Keratinocyte (primary cell): Measurements from ENCODE around the gene SLC16A13. TPM values are rescaled to one million over a fixed set of nuclear protein-coding genes. Genes with fewer than 3 reads are reported as not detected.

Experiments used
- DNase-seq: peaks from one replicate; pipeline ENCODE4 v3.0.0-alpha.2; 2011; ENCODE audit warnings: low read depth, missing footprints, low spot score
- FAIRE-seq: peaks from 2 replicates; lab custom pipeline; 2011; peaks lifted over from hg19 to GRCh38; lab: Jason Lieb, UNC
- H2AFZ ChIP-seq: 2 replicates; pipeline ENCODE4 v1.6.0; 2012; ENCODE audit warnings: low read length, control low read depth, inconsistent platforms; ENCODE audit not compliant: control insufficient read depth
- H3K27ac ChIP-seq: 2 replicates; pipeline ENCODE4 v1.5.1; 2011; ENCODE audit warnings: low read length; ENCODE audit not compliant: control insufficient read depth, insufficient read depth
- H3K27me3 ChIP-seq: 3 replicates; pipeline ENCODE4 v1.6.0; 2011; ENCODE audit warnings: low read length; ENCODE audit not compliant: control insufficient read depth, insufficient read depth; ENCODE audit errors: extremely low read depth
- H3K36me3 ChIP-seq, 2 experiments: 2 replicates in 1 of 2; 3 replicates in 1 of 2; pipeline ENCODE4 v1.5.1; 2011; ENCODE audit warnings: low read length in 2 of 2, mild to moderate bottlenecking in 1 of 2; ENCODE audit not compliant: control insufficient read depth in 2 of 2, insufficient read depth in 2 of 2; ENCODE audit errors: extremely low read depth in 1 of 2
- H3K4me1 ChIP-seq: 3 replicates; pipeline ENCODE4 v1.5.1; 2011; ENCODE audit warnings: low read length; ENCODE audit not compliant: control insufficient read depth, insufficient read depth; ENCODE audit errors: extremely low read depth
- H3K4me2 ChIP-seq: 3 replicates; pipeline ENCODE4 v1.6.0; 2011; ENCODE audit warnings: low read depth, low read length; ENCODE audit not compliant: control insufficient read depth, insufficient read depth; ENCODE audit errors: extremely low read depth
- H3K4me3 ChIP-seq, 3 experiments: fragments of 200-600 bp in 1 of 3; sonication (generic) in 1 of 3; 2 replicates in 2 of 3; 3 replicates in 1 of 3; pipeline ENCODE4 v1.5.1; 2011 to 2016; ENCODE audit warnings: low read length in 3 of 3, mild to moderate bottlenecking in 3 of 3, control low read depth in 2 of 3, inconsistent platforms in 1 of 3, low read depth in 1 of 3, mixed read lengths in 1 of 3, mixed run types in 1 of 3, moderate library complexity in 1 of 3; ENCODE audit not compliant: control insufficient read depth in 2 of 3, insufficient read depth in 2 of 3; ENCODE audit errors: extremely low read depth in 1 of 3
- H3K79me2 ChIP-seq: 2 replicates; pipeline ENCODE4 v1.6.0; 2012; ENCODE audit warnings: low read length; ENCODE audit not compliant: control insufficient read depth, insufficient read depth
- H3K9ac ChIP-seq: 3 replicates; pipeline ENCODE4 v1.6.0; 2011; ENCODE audit warnings: low read length; ENCODE audit not compliant: control insufficient read depth, insufficient read depth; ENCODE audit errors: extremely low read depth
- H3K9me1 ChIP-seq: 3 replicates; pipeline ENCODE4 v1.6.0; 2011; ENCODE audit warnings: low read length; ENCODE audit not compliant: control insufficient read depth, insufficient read depth; ENCODE audit errors: extremely low read depth
- H3K9me3 ChIP-seq: 2 replicates; pipeline ENCODE4 v1.5.1; 2012; ENCODE audit warnings: low read depth, low read length; ENCODE audit not compliant: control insufficient read depth
- H4K20me1 ChIP-seq: 3 replicates; pipeline ENCODE4 v1.6.0; 2011; ENCODE audit warnings: low read length; ENCODE audit not compliant: control insufficient read depth, insufficient read depth; ENCODE audit errors: extremely low read depth
- CTCF ChIP-seq, 3 experiments: IDR thresholded peaks in 1 of 3; conservative IDR thresholded peaks in 1 of 3; optimal IDR thresholded peaks in 1 of 3; 2 replicates in 2 of 3; 3 replicates in 1 of 3; pipeline versions ENCODE3 to v1.5.1; 2011; ENCODE audit warnings: low read length in 3 of 3, mild to moderate bottlenecking in 3 of 3, moderate library complexity in 2 of 3, control low read depth in 1 of 3, inconsistent platforms in 1 of 3; ENCODE audit not compliant: insufficient read depth in 2 of 3; ENCODE audit errors: extremely low read depth in 1 of 3
- EZH2 ChIP-seq: IDR thresholded peaks from one replicate; pipeline ENCODE4 v1.6.1; 2012; ENCODE audit warnings: inconsistent platforms, mild to moderate bottlenecking, low read length, moderate library complexity
- dilution Hi-C: fragments of 300-500 bp; cut with MboI; formaldehyde crosslinking; loops from one replicate; pipeline ENCODE4 v1.7.0; 2020; ENCODE audit warnings: low sequenced_read_pairs; ENCODE audit not compliant: extremely low pct_ligation_motif_present
- polyA plus RNA-seq, 5 experiments: library from polyadenylated mRNA; depleted of rRNA in 3 of 5; stranded (reverse) in 3 of 5; stranded (forward) in 1 of 5; unstranded in 1 of 5; fragments of >200 nt; gene quantifications; 1 replicate in 1 of 5; 2 replicates in 3 of 5; 3 replicates in 1 of 5; pipeline versions ENCODE4 v1.2.1 to v1.2.3, GENCODE V29; 2011 to 2012; ENCODE audit warnings: missing spikeins in 2 of 5, low read depth in 1 of 5, low replicate concordance in 1 of 5

SLC16A13 gene
- polyA plus RNA-seq, 1 donor (not counting 4 experiments of a cell fraction or from before 2014, with no cell fraction given), result 2.7 TPM

GRCh38 chr17:7019367-7019766, 16.4 kb upstream of the SLC16A13 start:
- H3K9me1 ChIP-seq, result peaks cover 2% of the 10 kb centered on the region
- H3K4me2 ChIP-seq, result peak overlapping the region; percentile 82
- no peaks in the 10 kb centered on the region for H3K79me2 ChIP-seq
- H4K20me1 ChIP-seq, result no peaks in the 10 kb centered on the region
- peaks cover 4 to 5% of the 10 kb centered on the region in 2 experiments for H3K36me3 ChIP-seq
- H3K9ac ChIP-seq, result peak overlapping the region; percentile 66
- DNase-seq, result no peak
- FAIRE-seq, result no peak
- peak overlapping the region; percentile 84 for H2AFZ ChIP-seq
- dilution Hi-C loops, result no loop called here
- no peaks in the 10 kb centered on the region for H3K9me3 ChIP-seq
- H3K27me3 ChIP-seq, result peaks cover 12% of the 10 kb centered on the region
- H3K4me3 ChIP-seq, result peak overlapping the region in 1 of 3 experiments; percentile 37
- TF ChIP-seq EZH2 (no peak), CTCF (optimal IDR thresholded peaks at IDR 0.05 in 1 of 3, IDR thresholded peaks at IDR 0.05 in 1 of 3, conservative IDR thresholded peaks at IDR 0.05 in 1 of 3; ENCODE audit: extremely low read depth in 1 of 3, insufficient read depth in 2 of 3, low read length in 3 of 3) (no peak)
- H3K4me1 ChIP-seq, result peaks cover 10% of the 10 kb centered on the region
- H3K27ac ChIP-seq, result peak overlapping the region; percentile 31

GRCh38 chr17:7019839-7020519, 15.8 kb upstream of the SLC16A13 start:
- peaks cover 12% of the 10 kb centered on the region for H3K27me3 ChIP-seq
- H3K4me3 ChIP-seq, result peak overlapping the region; percentile 23 to 55 (median 37)
- peak overlapping the region; percentile 66 for H3K9ac ChIP-seq
- peaks cover 4 to 5% of the 10 kb centered on the region in 2 experiments for H3K36me3 ChIP-seq
- no peak for DNase-seq
- H3K79me2 ChIP-seq, result no peaks in the 10 kb centered on the region
- peak overlapping the region; percentile 82 for H3K4me2 ChIP-seq
- peak overlapping the region; percentile 84 for H2AFZ ChIP-seq
- peaks cover 2% of the 10 kb centered on the region for H3K9me1 ChIP-seq
- H4K20me1 ChIP-seq, result no peaks in the 10 kb centered on the region
- peaks cover 10% of the 10 kb centered on the region for H3K4me1 ChIP-seq
- dilution Hi-C loops, result no loop called here
- FAIRE-seq, result no peak
- no peaks in the 10 kb centered on the region for H3K9me3 ChIP-seq
- no peak for TF ChIP-seq CTCF (optimal IDR thresholded peaks at IDR 0.05 in 1 of 3, IDR thresholded peaks at IDR 0.05 in 1 of 3, conservative IDR thresholded peaks at IDR 0.05 in 1 of 3; ENCODE audit: extremely low read depth in 1 of 3, insufficient read depth in 2 of 3, low read length in 3 of 3)
- no peak for TF ChIP-seq EZH2
- H3K27ac ChIP-seq, result peak overlapping the region; percentile 31
